NOMO-1 (cell line): ENCODE data around the gene FAM120A.

Experiments
- DNase-seq, 2 experiments: peaks; one replicate each; lab custom pipeline; 2025; ENCODE audit not compliant: unreplicated experiment in 2 of 2; lab: John Stamatoyannopoulos, UW

The FAM120A gene

DNA sequence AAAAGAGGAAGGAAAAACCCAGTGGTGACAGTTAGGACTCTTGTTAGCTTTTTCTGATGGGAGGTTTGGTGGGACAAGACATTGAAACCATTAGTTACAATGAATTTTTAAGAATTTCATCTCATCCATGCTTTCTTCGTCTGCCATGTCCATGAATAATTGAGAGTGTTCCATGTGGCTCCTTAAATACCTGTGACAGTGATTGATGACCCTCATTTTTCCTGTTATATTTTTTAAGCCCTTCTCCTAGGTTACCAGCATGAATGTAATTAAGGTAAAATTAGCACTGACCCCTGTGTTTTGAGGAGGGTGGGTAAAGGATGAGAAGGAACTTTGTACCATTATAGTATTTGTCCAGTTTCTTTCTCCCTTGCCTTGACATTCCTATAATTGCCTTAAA lies 101.4 kb downstream of the FAM120A start:
- DNase-seq = no peak

DNA sequence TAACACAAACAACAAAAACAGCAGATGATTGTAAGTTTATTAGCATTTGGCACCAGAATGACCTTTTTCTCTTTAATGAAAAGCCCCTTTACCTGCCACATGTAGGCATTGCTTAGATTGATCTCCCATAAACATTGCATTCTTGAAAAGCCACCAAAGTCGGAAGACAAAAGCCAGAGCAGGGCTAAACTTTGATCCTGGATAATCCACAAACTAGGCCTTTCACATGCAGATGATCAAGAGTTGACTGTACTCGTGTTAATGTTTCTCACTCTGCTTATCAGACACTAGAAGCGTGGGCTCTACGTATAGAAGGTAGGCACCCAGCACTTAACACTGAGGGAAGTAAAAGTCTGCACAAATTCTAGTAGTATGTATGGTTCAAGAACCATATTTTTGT lies 103.9 kb downstream of the FAM120A start:
- no peak for DNase-seq

DNA sequence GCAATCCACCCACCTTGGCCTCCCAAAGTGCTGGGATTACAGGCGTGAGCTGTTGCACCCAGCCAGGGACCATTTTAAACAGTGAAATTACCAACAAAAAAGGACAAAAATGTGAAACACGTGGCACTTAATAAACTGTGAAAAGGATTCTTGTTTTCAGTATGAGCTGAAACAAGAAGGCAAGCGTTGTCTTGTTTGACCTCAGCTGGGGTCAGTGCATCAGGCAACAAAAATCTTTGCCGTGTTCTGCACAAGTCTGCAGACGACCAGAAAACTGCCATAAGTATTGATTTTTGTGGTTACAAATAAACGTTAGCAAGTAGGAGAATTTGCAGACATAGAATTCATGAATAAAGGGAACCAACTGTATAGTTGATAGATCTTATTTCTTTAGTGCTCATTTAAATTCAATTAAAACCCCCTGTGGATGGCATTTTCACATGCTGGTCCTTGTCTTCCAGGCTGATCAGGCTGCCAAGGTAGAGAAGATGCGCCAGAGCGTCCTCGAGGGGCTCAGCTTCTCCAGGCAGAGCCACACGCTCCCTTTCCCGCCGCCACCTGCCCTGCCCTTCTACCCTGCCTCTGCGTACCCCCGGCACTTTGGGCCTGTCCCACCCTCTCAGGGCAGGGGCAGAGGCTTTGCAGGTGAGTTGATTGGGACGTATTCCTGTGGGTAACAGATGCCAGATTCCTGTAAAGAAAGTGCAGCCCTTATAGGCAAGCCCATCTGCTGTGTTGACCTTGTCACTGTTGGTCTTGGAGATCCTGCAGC lies 106.1 kb downstream of the FAM120A start:
- no peak for DNase-seq

DNA sequence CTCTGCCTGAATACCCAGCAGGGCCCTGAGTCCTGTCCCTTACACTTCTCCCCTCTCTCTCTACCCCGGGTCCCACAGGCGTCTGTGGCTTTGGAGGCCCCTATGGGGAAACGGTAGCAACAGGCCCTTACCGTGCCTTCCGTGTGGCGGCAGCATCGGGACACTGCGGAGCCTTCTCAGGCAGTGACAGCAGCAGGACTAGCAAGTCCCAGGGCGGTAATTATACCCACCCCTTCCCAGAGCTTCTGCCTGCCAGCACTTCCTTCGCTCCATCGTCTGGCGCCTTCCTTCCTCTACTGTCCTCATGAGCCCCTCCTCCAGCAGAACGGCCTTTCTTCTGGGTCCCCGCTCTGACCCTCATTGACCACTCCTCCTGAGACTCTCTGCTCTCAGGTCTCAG lies 107.0 kb downstream of the FAM120A start:
- DNase-seq = no peak

DNA sequence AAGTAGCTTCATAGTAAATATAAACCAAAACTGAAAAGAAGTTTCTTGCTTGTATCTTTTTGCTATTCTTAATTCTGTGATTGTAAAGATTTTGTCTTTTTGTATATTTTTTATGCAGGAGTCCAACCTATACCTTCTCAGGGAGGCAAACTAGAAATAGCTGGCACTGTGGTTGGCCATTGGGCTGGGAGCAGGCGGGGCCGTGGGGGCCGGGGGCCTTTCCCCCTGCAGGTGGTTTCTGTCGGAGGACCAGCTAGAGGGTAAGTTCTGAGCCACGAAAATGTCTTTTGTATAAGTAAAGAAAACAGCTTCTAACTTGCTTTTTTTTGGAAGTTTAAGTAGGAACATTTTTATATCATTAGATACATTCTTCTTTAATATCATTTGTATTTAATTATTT lies 109.5 kb downstream of the FAM120A start:
- no peak for DNase-seq

DNA sequence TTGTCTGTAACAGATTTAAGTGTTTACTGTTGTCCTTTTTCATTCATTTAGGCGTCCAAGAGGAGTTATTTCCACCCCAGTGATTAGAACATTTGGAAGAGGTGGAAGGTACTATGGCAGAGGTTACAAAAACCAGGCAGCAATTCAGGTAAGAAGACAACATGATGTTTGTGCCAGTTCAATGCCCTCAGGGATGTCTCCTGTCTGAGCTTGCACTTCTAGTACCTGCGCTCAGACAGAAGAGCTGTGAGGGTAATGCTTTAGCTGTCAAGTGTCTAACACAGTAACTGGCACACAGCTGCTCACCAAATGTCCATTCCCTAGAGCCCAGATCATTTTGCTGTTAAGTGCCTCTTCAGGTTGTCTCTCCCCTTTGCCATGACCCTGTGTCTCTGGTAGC lies 110.7 kb downstream of the FAM120A start:
- DNase-seq = no peak

DNA sequence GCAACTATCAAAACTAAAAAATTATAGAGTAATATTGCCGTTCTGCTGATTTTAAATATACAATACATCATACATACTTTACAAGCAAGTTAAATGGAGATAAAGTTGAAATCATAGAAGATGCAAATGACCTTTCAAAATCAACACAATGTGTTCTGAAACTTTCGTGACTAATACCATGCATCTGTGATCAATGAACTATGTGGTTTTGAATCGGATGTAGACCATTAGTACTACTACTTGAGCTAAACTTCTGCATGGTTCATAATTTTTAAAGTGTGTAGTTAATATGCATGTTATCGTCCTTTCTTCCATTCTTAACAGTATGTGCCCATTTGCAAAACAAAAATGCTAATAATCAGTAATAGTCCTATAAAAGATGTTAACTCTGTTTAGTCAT lies 113.6 kb downstream of the FAM120A start:
- DNase-seq = no peak

DNA sequence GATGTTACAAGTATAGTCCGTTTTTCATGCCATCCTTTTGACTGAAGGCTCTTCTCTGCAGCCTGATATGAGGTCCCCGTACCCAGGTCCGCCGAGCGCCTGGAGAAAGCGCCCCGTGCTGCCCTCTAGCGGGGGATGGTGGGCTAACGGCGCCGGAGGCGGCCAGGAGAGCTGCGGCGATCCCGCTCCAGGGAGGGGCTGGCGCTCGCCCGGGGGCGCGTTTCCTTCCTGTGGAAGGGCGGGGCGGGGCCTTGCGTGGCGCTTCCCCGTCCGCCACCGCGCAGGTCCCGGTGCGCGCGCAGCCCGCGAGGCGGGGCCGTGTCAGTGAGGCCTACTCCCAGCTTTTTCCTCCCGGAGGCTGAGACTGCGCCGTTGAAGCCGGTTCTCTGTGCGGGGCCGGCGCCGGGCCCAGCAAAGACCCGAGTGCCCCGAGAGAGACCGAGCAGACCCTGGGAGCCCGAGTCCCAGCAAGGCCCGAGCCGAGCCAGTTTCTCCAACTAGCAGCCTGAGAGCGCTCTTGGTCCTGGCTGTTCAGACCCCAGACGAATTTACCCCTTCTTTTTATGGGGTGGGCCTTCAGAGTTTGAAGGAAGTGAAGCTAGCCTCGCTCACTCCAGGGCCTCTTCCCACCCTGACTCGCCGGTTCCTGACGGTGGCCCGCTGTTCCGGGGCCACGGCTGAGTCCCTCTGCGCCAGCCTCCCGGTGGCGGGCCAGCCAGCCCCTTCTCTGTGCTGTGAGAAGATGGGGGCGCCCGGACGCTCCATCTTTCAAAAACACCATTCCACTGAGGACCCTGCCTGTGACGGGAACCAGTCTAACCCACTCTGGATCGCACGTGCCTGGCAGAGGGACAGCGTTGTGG lies 115.2 kb downstream of the FAM120A start:
- DNase-seq = peak; percentile 94 to 97

DNA sequence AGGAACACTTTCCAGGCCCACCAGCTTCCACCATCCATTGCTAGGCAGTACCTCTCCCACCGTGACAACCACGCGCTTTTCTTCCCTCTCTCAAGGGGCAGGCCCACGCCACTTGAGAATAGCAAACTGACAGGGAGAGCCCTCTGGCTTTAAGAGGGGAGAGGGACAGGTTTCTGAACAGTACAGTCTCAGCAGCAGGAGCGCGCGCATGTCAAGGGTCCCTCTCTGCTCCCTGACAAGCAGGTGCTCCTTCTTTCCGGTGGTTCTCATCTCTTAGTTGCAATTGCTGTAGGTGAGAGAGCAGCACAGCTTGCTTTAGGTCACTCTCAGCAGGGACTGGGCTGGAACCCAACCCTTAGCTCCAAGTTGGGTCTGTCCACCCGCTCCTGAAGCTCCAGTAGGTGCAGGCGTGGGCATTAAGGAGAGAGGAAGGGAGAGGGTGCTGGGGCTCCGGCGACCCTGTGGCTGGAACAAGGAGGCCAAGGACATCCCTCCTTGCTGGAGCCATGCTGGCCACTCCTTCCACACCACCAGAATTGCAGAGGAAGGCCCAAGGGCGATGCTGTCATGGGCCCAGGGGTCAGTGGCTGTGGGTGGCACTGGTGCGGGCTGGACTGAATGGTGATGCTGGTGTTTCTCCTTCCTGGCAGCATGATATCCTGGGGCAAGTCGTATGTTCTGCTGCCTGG lies 115.9 kb downstream of the FAM120A start:
- no peak for DNase-seq

DNA sequence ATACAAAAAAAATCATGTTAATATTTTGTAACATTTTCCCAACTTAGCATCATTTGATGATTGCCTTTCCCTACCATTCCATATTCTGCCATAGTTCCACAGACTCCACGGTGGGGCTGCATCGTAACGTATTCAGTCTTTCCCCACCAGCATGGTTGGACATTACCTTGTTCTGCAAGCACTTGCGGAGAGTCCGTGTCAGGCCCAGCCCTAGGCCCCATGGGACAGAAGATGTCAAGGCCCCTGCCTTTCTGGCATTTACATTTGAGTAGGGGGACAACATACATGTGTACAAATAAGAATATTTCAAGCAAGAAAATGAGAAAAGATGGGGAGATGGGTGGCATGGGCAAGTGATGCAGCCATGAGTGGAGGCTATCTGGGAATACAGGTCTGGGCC lies 116.7 kb downstream of the FAM120A start:
- no peak for DNase-seq

DNA sequence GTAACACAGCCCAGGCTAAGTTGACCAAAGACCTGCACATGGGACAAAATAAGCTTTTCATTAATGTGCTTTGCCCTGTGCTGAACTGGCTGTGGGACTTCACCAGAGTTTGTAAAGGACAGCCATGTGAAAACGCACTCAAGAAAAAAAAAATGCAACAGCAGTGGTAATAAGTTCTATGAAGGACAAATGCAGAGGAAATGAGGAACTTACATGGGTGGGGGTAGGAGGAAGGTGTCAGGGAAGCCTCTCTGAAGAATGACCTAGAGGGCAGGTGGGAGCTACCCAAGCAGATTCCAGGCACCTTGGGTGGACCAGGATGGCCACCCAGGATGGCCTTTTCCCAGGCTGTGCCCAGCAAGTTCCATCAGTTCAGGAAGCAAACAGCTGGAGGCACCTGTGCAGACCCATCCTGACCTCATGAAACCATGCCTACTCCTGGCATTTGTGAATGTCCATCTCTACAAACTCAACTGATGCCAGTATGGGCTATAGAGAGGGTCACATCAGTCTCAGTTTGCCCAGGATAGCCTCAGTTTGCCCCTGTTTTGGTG lies 118.2 kb downstream of the FAM120A start:
- peak; percentile 50 to 65 for DNase-seq

DNA sequence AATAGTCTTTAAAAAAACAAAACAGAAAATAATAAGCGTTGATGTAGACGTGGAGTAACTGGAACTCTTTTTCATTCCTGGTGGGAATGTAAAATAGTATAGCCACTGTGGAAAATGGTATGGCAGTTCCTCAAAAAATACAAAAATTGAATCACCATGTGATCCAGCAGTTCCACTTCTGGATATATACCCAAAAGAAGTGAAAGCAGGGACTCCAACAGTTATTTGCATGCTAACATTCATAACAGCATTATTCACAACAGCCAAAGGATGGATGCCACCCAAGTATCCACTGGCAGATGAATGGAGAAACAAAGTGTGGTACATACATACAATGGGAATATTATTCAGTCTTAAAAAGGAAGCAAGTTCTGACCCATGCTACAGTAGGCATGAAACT lies 120.7 kb downstream of the FAM120A start:
- DNase-seq = no peak

DNA sequence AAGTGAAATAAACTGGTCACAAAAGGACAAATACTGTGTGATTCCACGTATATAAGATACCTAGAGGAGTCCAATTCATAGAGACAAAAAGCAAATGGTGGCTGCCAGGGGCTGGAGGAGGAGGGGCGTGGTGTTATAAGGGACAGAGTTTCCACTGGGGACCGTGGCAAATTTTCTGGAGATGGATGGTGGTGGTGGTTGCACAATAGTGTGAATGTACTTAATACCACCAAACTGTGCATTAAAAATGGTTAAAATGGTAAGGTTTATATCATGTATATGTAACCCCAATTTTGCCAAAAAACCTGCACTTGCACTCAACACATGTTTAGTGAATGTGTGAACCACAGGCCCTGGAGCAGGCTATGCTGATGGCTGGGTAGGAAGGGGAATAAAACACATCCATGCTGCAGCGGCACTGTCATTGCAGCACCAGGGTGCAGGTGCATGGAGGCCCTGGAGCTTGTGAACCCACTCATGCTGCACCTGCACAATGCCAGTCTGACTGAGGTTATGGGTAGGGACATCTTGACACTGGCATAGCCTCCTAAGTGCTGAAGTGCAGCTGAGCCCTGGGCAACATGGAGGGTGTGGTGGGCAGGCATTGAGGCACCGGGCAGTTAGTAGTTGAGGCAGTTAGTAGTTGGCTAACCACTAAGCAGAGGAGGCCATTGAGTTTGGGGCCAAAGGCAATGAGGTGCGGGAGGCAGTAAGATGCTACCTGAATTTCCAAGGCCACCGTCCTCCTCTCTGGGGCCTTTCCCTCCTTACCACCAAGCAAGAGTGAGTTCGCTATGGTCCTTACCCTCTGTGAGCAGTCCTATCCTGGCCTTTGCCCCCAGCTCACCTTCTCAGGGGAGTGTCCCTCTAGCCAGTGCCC lies 121.4 kb downstream of the FAM120A start:
- DNase-seq = no peak

DNA sequence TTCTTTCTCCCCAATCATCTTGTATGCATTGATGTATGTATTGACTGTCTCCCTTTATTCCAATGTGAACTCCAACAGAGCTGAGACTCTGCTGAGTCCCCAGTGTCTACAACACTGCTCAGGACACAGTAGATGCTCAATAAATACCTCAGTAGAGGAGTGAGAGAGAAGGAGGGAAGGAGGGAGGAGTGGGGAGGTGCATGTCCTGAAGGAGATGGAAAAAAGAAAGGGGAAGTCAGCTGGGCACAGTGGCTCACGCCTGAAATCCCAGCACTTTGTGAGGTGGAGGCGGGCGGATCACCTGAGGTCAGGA lies 122.0 kb downstream of the FAM120A start:
- DNase-seq = no peak

DNA sequence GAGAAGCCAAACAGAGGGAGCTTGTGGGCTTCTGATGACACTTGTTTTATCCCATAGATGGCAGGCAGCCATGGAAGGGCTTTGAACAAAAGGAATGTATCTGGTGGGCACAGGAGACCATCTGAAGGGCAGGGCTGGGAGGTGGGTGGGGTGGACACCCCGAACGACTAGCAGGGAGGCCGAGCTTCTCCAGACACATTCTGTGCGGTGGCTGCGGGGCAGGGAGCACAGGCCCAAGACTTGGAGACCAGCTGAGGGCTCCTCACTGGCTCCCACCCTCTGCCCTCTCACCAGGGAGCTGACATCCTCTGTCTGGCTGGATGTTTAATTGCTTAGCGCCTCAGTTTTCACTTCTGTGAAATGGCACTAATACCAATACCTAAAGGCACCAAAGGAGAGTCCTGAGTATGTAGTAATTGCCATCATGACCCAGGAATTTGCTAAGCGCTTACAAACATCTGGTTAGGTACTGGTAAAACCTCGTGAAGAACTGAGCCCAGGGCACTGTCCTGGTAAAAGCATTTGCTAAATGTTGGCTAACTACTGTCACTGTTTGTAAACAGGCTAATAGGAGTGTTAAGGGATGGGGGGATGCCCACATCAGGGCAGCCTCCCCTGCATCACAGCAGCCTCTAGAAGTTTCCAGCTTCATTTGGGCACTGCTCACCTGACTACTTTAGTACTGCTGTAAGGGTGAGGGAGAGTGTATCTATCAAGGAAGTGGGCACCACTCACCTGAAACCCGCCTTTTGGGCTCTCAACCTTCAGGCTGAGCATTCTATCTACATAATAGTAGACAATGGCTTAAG lies 122.8 kb downstream of the FAM120A start:
- no peak for DNase-seq

DNA sequence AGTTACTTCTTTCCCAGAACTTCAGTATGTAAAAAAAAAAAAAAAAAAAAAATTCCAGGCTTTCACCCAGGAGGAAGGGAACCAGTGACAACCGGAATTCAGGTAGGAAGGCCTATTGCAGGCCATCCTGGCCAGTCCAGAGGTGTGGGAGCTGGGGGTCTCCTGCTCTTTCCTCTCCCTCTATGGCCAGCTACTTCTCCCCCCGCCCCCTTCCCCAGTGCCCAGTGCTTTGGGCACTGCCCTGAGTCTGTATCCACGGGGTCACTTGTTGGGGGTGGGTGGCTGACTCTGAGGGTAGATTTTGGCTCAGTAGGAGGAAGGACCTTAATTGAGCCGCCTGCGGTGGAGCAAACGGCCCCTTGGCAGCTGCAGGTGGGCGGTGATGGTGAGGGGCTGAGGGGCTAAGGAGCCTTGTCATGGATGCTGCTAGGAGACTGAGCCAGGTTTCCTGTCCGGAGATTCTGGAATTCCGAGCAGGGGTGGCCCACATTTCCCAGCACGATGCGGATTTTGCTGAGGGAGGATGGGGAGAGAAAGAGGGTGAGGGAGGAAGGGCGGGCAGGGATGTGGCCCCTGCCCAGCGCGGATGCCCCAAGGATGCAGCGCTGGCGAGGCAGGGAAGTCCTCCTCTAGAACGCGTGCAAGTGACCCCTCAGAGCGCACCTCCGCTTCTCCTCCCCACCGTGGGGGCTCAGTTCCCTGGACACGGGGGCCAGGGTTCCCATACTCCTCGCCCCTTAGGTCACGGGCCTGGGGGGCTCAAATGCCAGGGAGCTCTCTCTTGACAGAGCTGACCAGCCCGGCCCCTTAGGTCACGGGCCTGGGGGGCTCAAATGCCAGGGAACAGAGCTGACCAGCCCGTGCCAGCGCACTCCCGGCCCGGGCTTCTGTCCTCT lies 123.7 kb downstream of the FAM120A start:
- no peak for DNase-seq

DNA sequence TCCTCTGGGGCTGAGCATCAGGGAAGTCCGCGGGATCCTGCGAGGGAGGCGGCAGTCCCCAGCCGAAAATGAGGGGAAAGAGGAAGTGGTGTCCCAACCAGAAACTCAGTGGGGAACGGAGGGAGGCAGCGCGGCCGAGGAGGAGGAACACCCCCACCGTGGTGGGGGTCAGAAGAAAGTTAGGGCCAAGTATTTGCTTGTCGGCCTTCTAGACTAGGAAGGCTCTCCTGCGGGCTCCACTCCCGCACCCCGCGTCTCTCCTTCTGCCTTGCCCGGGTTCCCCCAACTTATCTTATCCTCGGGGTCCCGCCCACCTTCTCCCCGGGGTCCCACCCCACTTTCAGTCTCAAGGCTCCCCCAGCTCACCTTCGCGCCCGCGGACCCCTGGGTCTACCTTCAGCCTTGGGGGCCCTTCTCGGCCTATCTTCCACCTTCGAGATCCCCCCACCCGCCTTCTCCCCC lies 124.3 kb downstream of the FAM120A start:
- DNase-seq = peak; percentile 56 to 66

DNA sequence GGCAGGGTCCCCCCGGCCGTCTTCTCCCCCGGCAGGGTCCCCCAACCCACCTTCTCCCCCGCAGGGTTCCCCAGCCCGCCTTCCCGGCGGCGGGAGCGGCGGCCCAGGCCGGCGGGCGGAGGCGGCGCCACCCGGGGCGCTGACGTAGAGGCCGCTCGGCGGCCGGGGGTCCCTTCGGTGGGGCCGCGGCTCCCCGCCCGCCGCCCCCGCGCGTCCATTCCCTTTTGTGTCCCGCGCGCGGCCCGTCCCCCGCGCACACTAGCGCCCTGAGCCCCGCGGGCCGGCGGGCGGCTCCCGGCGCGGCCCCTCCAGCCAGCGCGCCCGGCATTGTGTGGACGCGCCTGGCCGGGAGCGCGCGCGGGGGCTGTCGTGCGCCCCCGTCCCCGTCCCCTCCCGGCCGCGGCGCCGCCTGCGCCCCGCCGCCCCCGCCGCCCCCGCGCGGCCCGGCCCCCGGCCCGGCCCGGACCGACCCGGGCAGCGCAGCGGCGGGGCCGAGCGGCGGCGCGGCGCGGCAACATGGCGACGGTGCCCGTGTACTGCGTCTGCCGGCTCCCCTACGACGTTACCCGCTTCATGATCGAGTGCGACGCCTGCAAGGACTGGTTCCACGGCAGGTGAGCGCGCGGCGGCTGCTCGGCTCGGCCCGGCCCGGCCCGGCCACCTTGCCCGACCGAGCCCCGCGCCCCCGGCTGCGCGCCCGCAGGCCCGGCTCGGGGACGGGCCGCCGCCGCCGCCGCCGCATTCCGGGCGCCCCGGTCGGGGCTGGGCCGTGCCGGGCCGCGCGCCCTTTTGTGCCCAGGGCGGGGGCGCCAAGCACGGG lies 125.0 kb downstream of the FAM120A start, which contains the start of gene PHF2:
PHF2 (plus strand) TSS at position 327 of the 820 bp plus-strand sequence; CDS start at position 517, 190 bp downstream.
- DNase-seq = peak in 1 of 2 experiments; percentile 14
